ENCODE data around the gene ITPR1. TPM values are rescaled to one million over a fixed set of nuclear protein-coding genes. Genes with fewer than 3 reads are reported as not detected.

The ITPR1 gene
- polyA plus RNA-seq, 1 of the 3 experiments (the other 2 are of a cell fraction): 5.9 TPM

- 82% methylated on average over 3 of the region's 3 CpGs for WGBS (ENCODE audit: low lambda C conversion rate)
- Histone ChIP-seq H4K20me1 (ENCODE audit: insufficient read depth) (no peaks in the 10 kb centered on the region), H3K79me2 (ENCODE audit: insufficient read depth) (no peaks in the 10 kb centered on the region), H2AFZ (ENCODE audit: low read depth) (no peak overlapping the region), H3K9me2 (no peaks in the 10 kb centered on the region), H3K9ac (no peak overlapping the region), H3K4me1 (ENCODE audit: control insufficient read depth in 1 of 2, insufficient read depth in 2 of 2, low read depth in 1 of 2, low read length in 1 of 2) (peaks cover 2 to 13% of the 10 kb centered on the region in 2 experiments; a peak in 2 of 4 replicates), H3K4me3 (ENCODE audit: low read depth in 2 of 2, low read length in 1 of 2) (no peak overlapping the region), H3F3A (replicated peaks; ENCODE audit: insufficient read depth) (peaks cover 2% of the 10 kb centered on the region), H3K27me3 (ENCODE audit: insufficient read depth) (no peaks in the 10 kb centered on the region), H3K36me3 (replicated peaks in 1 of 2; ENCODE audit: control insufficient read depth in 1 of 2, insufficient read depth in 2 of 2, low read length in 1 of 2) (no peaks in the 10 kb centered on the region), H3K9me3 (no peaks in the 10 kb centered on the region), H3K4me2 (no peak overlapping the region), H3K27ac (ENCODE audit: low read depth in 2 of 2, low read length in 1 of 2) (no peak overlapping the region)
- ChIA-PET POLR2A (no interaction called here), CTCF (interaction anchor here (0.5 to 1.5 kb wide), 3 partner anchors 8 to 384 kb away, joined by 3 to 4 read pairs (median 3); no protein-coding TSS in a partner anchor)
- TF ChIP-seq MEF2A (IDR thresholded peaks at IDR 0.05; ENCODE audit: borderline replicate concordance, low read depth): no peak
- TF ChIP-seq NRF1 (IDR thresholded peaks at IDR 0.05; ENCODE audit: low read depth, low read length): no peak
- TF ChIP-seq TCF12 (IDR thresholded peaks at IDR 0.05): no peak
- TF ChIP-seq RXRA (IDR thresholded peaks at IDR 0.05; ENCODE audit: borderline replicate concordance, low read depth): no peak
- TF ChIP-seq, protein P1, sequence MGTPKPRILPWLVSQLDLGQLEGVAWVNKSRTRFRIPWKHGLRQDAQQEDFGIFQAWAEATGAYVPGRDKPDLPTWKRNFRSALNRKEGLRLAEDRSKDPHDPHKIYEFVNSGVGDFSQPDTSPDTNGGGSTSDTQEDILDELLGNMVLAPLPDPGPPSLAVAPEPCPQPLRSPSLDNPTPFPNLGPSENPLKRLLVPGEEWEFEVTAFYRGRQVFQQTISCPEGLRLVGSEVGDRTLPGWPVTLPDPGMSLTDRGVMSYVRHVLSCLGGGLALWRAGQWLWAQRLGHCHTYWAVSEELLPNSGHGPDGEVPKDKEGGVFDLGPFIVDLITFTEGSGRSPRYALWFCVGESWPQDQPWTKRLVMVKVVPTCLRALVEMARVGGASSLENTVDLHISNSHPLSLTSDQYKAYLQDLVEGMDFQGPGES (IDR thresholded peaks at IDR 0.05; ENCODE audit: low read depth, low read length): no peak
- TF ChIP-seq MXI1 (IDR thresholded peaks at IDR 0.05; ENCODE audit: low read depth, low read length): no peak
- no peak for TF ChIP-seq RAD21 (IDR thresholded peaks at IDR 0.05; ENCODE audit: low read length)
- TF ChIP-seq RFX5 (IDR thresholded peaks at IDR 0.05; ENCODE audit: low read length): no peak
- TF ChIP-seq PBX3 (IDR thresholded peaks at IDR 0.05): no peak
- TF ChIP-seq FOXJ3 (CRISPR knock-in tag; IDR thresholded peaks at IDR 0.05): no peak
- TF ChIP-seq YY1 (IDR thresholded peaks at IDR 0.05; ENCODE audit: low read depth): no peak
- no peak for DNase-seq
Measured at GRCh38 chr3:4756855-4757574, 263.9 kb downstream of the ITPR1 start.

GRCh38 chr3:4757575-4758248 is 264.6 kb downstream of the ITPR1 start:
- CTCF ChIA-PET: interaction anchor here (1.5 kb wide), 1 partner anchor 9 kb away, joined by 3 read pairs; no protein-coding TSS in a partner anchor
- H3K27ac ChIP-seq (ENCODE audit: low read depth in 2 of 2, low read length in 1 of 2): no peak overlapping the region
- no peak overlapping the region for H3K4me3 ChIP-seq (ENCODE audit: low read depth in 2 of 2, low read length in 1 of 2)
- TF ChIP-seq RAD21 (IDR thresholded peaks at IDR 0.05; ENCODE audit: low read length) (no peak), RCOR1 (IDR thresholded peaks at IDR 0.05; ENCODE audit: low read length) (no peak), NFIC (IDR thresholded peaks at IDR 0.05; ENCODE audit: borderline replicate concordance) (no peak), SIN3A (IDR thresholded peaks at IDR 0.05; ENCODE audit: borderline replicate concordance, low read depth, low read length) (no peak), CTCF (IDR thresholded peaks at IDR 0.05) (no peak), JUND (IDR thresholded peaks at IDR 0.05) (no peak), TEAD4 (IDR thresholded peaks at IDR 0.05; ENCODE audit: borderline replicate concordance, insufficient read depth) (no peak), RFX5 (IDR thresholded peaks at IDR 0.05; ENCODE audit: low read length) (no peak), MEF2A (IDR thresholded peaks at IDR 0.05; ENCODE audit: borderline replicate concordance, low read depth) (no peak), POLR2AphosphoS5 (IDR thresholded peaks at IDR 0.05; ENCODE audit: low read depth, low read length) (no peak)
- TF ChIP-seq, protein P2, sequence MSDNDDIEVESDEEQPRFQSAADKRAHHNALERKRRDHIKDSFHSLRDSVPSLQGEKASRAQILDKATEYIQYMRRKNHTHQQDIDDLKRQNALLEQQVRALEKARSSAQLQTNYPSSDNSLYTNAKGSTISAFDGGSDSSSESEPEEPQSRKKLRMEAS (IDR thresholded peaks at IDR 0.05; ENCODE audit: low read depth): no peak
- H3K4me1 ChIP-seq (ENCODE audit: control insufficient read depth in 1 of 2, insufficient read depth in 2 of 2, low read depth in 1 of 2, low read length in 1 of 2): peaks cover 0 to 13% of the 10 kb centered on the region in 2 experiments; a peak in 1 of 4 replicates
- no peak overlapping the region for H2AFZ ChIP-seq (ENCODE audit: low read depth)
- H3K9me2 ChIP-seq: no peaks in the 10 kb centered on the region
- H4K20me1 ChIP-seq (ENCODE audit: insufficient read depth): no peaks in the 10 kb centered on the region
- 80% methylated on average over 12 of the region's 12 CpGs for WGBS (ENCODE audit: low lambda C conversion rate)
- H3K4me2 ChIP-seq: no peak overlapping the region
- no peaks in the 10 kb centered on the region for H3F3A ChIP-seq (replicated peaks; ENCODE audit: insufficient read depth)
- H3K27me3 ChIP-seq (ENCODE audit: insufficient read depth): no peaks in the 10 kb centered on the region
- POLR2A ChIA-PET: no interaction called here
- H3K9me3 ChIP-seq: no peaks in the 10 kb centered on the region
- no peaks in the 10 kb centered on the region for H3K79me2 ChIP-seq (ENCODE audit: insufficient read depth)
- DNase-seq: no peak
- H3K36me3 ChIP-seq (replicated peaks in 1 of 2; ENCODE audit: control insufficient read depth in 1 of 2, insufficient read depth in 2 of 2, low read length in 1 of 2): no peaks in the 10 kb centered on the region
- no peak overlapping the region for H3K9ac ChIP-seq

Data from SK-N-SH (cell line).